GM21576 (cell line): Measurements from ENCODE around the gene MTIF3.

Experiments used
- ATAC-seq: cut with Tn5 transposase; IDR thresholded peaks from one replicate; pipeline ENCODE4 v1.9.1; 2021; ENCODE audit warnings: mild to moderate bottlenecking, moderate library complexity; ENCODE audit not compliant: unreplicated experiment

The MTIF3 gene

GRCh38 chr13:27449936-27450828, at the start of gene MTIF3:
Gene MTIF3, minus strand, starts transcription at chr13:27450564. Its CDS starts 10,116 bp downstream, at chr13:27440448.
- ATAC-seq: peak; percentile 82

- no peak for ATAC-seq
These were observed 47.3 kb upstream of the MTIF3 start for GRCh38 chr13:27497563-27498230.

GRCh38 chr13:27496536-27497273, 46.3 kb upstream of the MTIF3 start:
- ATAC-seq: no peak

- no peak for ATAC-seq
These were observed 45.6 kb upstream of the MTIF3 start for GRCh38 chr13:27496006-27496405.

GRCh38 chr13:27495551-27495950, 45.2 kb upstream of the MTIF3 start:
- no peak for ATAC-seq

- no peak for ATAC-seq
These were observed 43.6 kb upstream of the MTIF3 start for GRCh38 chr13:27493981-27494380.

GRCh38 chr13:27489456-27489855, 39.1 kb upstream of the MTIF3 start:
- ATAC-seq: no peak

GRCh38 chr13:27487776-27488175, 37.4 kb upstream of the MTIF3 start:
- ATAC-seq: no peak

GRCh38 chr13:27483421-27483820, 33.1 kb upstream of the MTIF3 start:
- ATAC-seq: no peak

GRCh38 chr13:27482983-27483382, 32.6 kb upstream of the MTIF3 start:
- peak; percentile 84 for ATAC-seq

GRCh38 chr13:27481766-27482165, 31.4 kb upstream of the MTIF3 start:
- ATAC-seq: no peak

- peak; percentile 46 for ATAC-seq
These were observed 26.8 kb upstream of the MTIF3 start for GRCh38 chr13:27476943-27477703.

- ATAC-seq: no peak
These were observed 24.4 kb upstream of the MTIF3 start for GRCh38 chr13:27474751-27475268.

GRCh38 chr13:27472941-27473340, 22.6 kb upstream of the MTIF3 start:
- no peak for ATAC-seq

- no peak for ATAC-seq
These were observed 22.1 kb upstream of the MTIF3 start for GRCh38 chr13:27472441-27472840.

- no peak for ATAC-seq
These were observed 19.9 kb upstream of the MTIF3 start for GRCh38 chr13:27470075-27470820.

GRCh38 chr13:27466513-27466912, 16.1 kb upstream of the MTIF3 start:
- no peak for ATAC-seq

- no peak for ATAC-seq
These were observed 15.2 kb upstream of the MTIF3 start for GRCh38 chr13:27465611-27466010.

GRCh38 chr13:27463500-27463899, 13.1 kb upstream of the MTIF3 start:
- ATAC-seq: no peak
